ENCODE data around the gene COX6B1. TPM values are rescaled to one million over a fixed set of nuclear protein-coding genes. Genes with fewer than 3 reads are reported as not detected.

COX6B1 gene
- total RNA-seq, 1 donor from 2014 or later: 440 TPM

Other genes starting within 250 kb of the COX6B1 start
- gene FFAR2, start 200.1 kb upstream of the COX6B1 start, total RNA-seq: 15.6 TPM
- gene KRTDAP, start 157.9 kb upstream of the COX6B1 start, total RNA-seq: 9.6 TPM
- 25.7 TPM for gene DMKN, start 134.7 kb upstream of the COX6B1 start, total RNA-seq
- gene SBSN, start 120.0 kb upstream of the COX6B1 start, total RNA-seq: 15.6 TPM
- gene GAPDHS, start 114.9 kb upstream of the COX6B1 start, total RNA-seq: not detected
- gene TMEM147, start 102.7 kb upstream of the COX6B1 start, total RNA-seq: 30.6 TPM
- gene ATP4A, start 84.7 kb upstream of the COX6B1 start, total RNA-seq: not detected
- not detected for gene PMIS2, start 62.1 kb upstream of the COX6B1 start, total RNA-seq
- 10.8 TPM for gene HAUS5, start 35.6 kb upstream of the COX6B1 start, total RNA-seq
- gene RBM42, start 19.3 kb upstream of the COX6B1 start, total RNA-seq: 39.9 TPM
- not detected for gene ETV2, start 6.6 kb upstream of the COX6B1 start, total RNA-seq
- not detected for gene UPK1A, start 18.2 kb downstream of the COX6B1 start, total RNA-seq
- gene ZBTB32, start 56.2 kb downstream of the COX6B1 start, total RNA-seq: not detected
- gene KMT2B, start 69.7 kb downstream of the COX6B1 start, total RNA-seq: 13.1 TPM
- gene IGFLR1, start 94.1 kb downstream of the COX6B1 start, total RNA-seq: 2.3 TPM
- 11.3 TPM for gene U2AF1L4, start 97.1 kb downstream of the COX6B1 start, total RNA-seq
- 4.2 TPM for gene PSENEN, start 97.3 kb downstream of the COX6B1 start, total RNA-seq
- 6.7 TPM for gene LIN37, start 100.3 kb downstream of the COX6B1 start, total RNA-seq
- 152 TPM for gene HSPB6, start 108.7 kb downstream of the COX6B1 start, total RNA-seq
- 4.4 TPM for gene PROSER3, start 109.9 kb downstream of the COX6B1 start, total RNA-seq
- 26.3 TPM for gene ARHGAP33, start 127.2 kb downstream of the COX6B1 start, total RNA-seq
- gene PRODH2, start 164.5 kb downstream of the COX6B1 start, total RNA-seq: not detected
- not detected for gene NPHS1, start 204.2 kb downstream of the COX6B1 start, total RNA-seq
- gene KIRREL2, start 208.6 kb downstream of the COX6B1 start, total RNA-seq: 0.51 TPM
- gene APLP1, start 220.3 kb downstream of the COX6B1 start, total RNA-seq: 6.3 TPM